ENCODE results near the gene CACNA1B.

- TF ChIP-seq HOXA7 (CRISPR knock-in tag; IDR thresholded peaks at IDR 0.05) (no peak), ZNF143 (CRISPR knock-in tag; IDR thresholded peaks at IDR 0.05) (no peak), GMEB1 (CRISPR knock-in tag; IDR thresholded peaks at IDR 0.05; ENCODE audit: borderline replicate concordance) (no peak), CTCF (CRISPR knock-in tag; IDR thresholded peaks at IDR 0.05) (no peak), ZNF263 (CRISPR knock-in tag; IDR thresholded peaks at IDR 0.05) (peak; percentile 40; the same call in 1 of the 2 replicates)
Observed at GRCh38 chr9:137977571-137978261, 100.1 kb downstream of the CACNA1B start.

All from HepG2 (cell line).